Loucy (cell line): ENCODE measurements around the gene ITPKA.

Experiments used
- CTCF ChIP-seq: fragments of 200-600 bp; sonication (generic); conservative IDR thresholded peaks from 2 replicates; pipeline ENCODE4 v1.5.1; 2014; ENCODE audit warnings: mild to moderate bottlenecking, antibody characterized with exemption, low read length
- EZH2phosphoT487 ChIP-seq: fragments of 200-600 bp; IDR thresholded peaks from 2 replicates; pipeline ENCODE4 v1.6.1; 2018; ENCODE audit warnings: antibody characterized with exemption, mild to moderate bottlenecking, moderate library complexity, borderline replicate concordance

DNA sequence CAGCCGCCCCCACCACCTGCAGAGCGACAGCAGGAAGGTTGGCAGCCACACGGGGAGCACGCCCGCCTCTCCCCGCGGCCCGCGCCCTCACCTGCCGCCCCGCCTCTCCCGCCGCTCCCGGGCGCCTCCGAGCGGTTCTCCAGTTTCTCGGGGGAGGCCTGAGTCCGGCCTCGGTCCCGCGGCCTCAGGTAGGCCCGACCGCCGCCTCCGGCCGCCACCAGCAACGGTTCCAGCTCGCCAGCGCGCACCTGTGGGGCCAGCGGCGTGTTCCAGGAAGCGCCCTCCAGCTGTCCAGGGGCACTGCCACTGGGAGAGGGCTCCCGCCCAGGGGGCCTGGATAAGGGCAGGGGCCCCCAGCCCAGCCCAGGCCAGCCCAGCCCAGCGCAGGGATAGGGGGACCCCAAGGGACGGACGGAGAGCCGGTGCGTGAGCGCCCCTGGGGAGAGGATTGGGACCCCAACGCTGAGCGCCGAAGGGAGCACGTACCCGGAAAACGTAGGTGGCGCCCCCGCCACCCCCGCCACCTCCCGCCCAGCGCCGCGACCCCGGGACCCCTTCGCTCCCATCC is 17.7 kb downstream of the ITPKA start:
- TF ChIP-seq CTCF (no peak), EZH2phosphoT487 (no peak)
